NCI-H187 treated with DMSO at 0.1 percent for 48 hours (cell line): ENCODE results near the gene PARP14.
"Not testable (repeated sequence)": the region's sequence is repeated elsewhere in the genome, so short reads cannot be mapped to it uniquely, and the experiment has no call there.

ENCODE experiments used
- DNase-seq: peaks from one replicate; lab custom pipeline; 2025; lab: John Stamatoyannopoulos, UW

PARP14 gene, protein sequence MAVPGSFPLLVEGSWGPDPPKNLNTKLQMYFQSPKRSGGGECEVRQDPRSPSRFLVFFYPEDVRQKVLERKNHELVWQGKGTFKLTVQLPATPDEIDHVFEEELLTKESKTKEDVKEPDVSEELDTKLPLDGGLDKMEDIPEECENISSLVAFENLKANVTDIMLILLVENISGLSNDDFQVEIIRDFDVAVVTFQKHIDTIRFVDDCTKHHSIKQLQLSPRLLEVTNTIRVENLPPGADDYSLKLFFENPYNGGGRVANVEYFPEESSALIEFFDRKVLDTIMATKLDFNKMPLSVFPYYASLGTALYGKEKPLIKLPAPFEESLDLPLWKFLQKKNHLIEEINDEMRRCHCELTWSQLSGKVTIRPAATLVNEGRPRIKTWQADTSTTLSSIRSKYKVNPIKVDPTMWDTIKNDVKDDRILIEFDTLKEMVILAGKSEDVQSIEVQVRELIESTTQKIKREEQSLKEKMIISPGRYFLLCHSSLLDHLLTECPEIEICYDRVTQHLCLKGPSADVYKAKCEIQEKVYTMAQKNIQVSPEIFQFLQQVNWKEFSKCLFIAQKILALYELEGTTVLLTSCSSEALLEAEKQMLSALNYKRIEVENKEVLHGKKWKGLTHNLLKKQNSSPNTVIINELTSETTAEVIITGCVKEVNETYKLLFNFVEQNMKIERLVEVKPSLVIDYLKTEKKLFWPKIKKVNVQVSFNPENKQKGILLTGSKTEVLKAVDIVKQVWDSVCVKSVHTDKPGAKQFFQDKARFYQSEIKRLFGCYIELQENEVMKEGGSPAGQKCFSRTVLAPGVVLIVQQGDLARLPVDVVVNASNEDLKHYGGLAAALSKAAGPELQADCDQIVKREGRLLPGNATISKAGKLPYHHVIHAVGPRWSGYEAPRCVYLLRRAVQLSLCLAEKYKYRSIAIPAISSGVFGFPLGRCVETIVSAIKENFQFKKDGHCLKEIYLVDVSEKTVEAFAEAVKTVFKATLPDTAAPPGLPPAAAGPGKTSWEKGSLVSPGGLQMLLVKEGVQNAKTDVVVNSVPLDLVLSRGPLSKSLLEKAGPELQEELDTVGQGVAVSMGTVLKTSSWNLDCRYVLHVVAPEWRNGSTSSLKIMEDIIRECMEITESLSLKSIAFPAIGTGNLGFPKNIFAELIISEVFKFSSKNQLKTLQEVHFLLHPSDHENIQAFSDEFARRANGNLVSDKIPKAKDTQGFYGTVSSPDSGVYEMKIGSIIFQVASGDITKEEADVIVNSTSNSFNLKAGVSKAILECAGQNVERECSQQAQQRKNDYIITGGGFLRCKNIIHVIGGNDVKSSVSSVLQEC (N-terminal part only)

DNA sequence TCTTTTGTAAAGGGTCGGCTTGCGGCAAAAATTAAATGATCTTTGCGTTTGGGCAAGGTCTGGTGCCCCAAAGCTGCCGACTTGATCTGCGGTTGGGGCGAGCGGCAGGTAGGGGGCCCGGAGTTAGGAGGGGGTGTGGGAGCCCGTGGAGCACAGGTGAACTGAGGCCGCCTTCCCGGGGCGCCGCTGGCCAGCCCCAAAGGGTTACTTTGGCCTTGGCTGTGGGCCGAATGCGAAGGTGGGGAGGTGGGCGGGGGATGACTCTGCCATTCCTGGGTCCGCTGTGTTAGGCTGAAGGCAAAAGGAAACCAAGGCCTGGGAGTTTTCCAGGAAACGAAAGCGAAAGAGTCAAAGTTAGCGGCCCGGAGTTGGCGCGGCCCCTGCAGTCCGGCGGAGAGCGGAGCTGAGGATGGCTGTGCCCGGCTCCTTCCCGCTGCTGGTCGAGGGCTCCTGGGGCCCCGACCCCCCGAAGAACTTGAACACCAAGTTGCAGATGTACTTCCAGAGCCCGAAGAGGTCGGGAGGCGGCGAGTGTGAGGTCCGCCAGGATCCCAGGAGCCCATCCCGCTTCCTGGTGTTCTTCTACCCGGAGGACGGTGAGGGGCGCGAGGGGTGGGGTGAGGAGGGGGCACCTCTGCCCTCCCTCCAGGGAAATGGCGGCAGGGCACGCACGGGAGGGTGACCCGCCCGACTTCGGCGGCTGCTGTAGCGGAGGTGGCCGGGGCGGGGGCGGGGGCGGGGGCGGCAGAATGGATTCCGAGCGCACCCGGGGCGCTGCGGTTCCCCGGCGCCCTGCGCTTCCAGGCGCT lies at the start of gene PARP14:
Gene PARP14, plus strand, starts transcription at position 365 of the 809 bp plus-strand sequence. Its CDS starts 45 bp downstream, at position 410.
- DNase-seq = no peak

- no peak for DNase-seq
Measured at GRCh38 chr3:122635789-122636188, 44.9 kb upstream of the PARP14 start.

GRCh38 chr3:122636697-122637096 lies 43.9 kb upstream of the PARP14 start:
- no peak for DNase-seq

DNA sequence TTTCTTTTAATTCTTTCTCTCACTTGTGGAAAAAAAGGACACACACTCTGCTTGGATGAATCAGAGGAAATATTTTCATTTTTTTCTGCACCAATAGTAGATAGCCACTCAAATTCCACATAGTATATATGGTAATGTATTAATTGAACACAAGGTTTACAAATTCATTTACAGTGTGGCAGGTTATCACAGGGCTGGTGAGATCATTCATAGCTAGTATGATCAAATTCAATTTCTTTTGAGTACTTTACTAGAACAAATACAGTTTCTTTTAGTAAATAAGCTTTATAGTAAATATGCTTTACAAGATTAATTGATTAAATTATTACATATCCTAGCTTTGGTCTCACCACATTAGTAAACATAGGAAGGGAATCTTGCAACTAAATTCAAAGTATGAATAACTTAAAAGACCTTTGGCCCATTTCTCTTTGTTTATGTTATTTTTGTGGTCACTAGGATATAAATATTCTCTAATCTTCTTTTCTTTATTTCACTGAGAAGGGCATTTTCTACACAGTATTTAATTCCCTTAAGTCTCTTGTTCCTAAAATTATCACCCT lies 40.1 kb upstream of the PARP14 start:
- no peak for DNase-seq

- DNase-seq = no peak
Measured at GRCh38 chr3:122642935-122643334, 37.7 kb upstream of the PARP14 start.

GRCh38 chr3:122646146-122646988 lies 34.3 kb upstream of the PARP14 start:
- DNase-seq = no peak

DNA sequence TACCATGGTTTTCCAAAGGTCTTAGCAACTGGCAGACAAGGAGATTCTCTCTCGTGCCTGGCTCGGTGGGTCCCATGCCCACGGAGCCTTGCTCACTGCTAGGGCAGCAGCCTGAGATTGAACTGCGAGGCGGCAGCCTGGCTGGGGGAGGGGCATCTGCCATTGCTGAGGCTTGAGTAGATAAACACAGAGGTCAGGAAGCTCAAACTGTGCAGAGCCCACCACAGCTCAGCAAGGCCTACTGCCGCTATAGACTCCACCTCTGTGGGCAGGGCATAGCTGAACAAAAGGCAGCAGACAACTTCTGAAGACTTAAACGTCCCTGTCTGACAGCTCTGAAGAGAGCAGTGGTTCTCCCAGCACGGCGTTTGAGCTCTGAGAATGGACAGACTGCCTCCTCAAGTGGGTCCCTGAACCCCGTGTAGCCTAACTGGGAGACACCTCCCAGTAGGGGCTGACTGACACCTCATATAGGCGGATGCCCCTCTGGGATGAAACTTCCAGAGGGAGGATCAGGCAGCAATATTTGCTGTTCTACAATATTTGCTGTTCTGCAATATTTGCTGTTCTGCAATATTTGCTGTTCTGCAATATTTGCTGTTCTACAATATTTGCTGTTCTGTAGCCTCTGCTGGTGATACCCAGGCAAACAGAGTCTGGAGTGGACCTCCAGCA lies 29.3 kb upstream of the PARP14 start:
- not testable (repeated sequence) for DNase-seq

GRCh38 chr3:122651962-122652361 lies 28.7 kb upstream of the PARP14 start:
- not testable (repeated sequence) for DNase-seq

GRCh38 chr3:122658336-122658735 lies 22.3 kb upstream of the PARP14 start:
- not testable (repeated sequence) for DNase-seq

GRCh38 chr3:122660297-122660974 lies 20.2 kb upstream of the PARP14 start:
- no peak for DNase-seq

DNA sequence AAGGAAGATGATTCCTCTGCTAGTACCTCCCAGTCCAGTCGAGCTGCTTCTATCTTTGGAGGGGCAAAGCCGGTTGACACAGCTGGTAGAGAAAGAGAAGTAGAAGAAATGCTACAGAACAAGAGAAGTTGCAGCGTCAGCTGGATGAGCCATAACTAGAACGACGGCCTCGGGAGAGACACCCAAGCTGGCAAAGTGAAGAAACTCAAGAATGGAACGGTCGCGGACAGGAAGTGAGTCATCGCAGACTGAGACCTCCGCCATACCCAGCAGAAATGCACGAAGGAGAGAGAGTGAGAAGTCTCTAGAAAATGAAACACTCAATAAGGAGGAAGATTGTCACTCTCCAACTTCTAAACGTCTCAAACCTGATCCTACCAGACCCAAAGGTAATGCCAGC lies 19.0 kb upstream of the PARP14 start:
- no peak for DNase-seq

DNA sequence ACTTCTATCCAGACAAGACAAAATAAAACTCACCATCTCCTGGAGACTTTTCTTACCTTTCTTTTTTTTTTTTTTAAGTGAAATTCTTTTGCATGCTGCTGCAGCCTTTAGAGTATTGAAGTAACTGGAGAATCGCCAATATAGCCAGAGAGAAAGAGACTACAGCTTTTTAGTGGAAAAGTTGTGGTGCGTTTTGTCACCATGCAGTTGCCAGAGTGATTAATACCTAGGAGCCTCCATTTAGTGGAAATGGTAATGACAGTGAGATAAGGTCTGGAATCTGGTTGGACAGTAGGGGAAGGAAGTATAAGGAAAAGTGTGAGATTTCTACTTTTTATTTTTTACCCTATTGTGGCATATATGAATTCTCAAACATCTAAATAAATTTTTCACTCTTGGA lies 18.1 kb upstream of the PARP14 start:
- no peak for DNase-seq

- DNase-seq = no peak
Measured at GRCh38 chr3:122665226-122665786, 15.3 kb upstream of the PARP14 start.

GRCh38 chr3:122665881-122666280 lies 14.8 kb upstream of the PARP14 start:
- DNase-seq = no peak

- no peak for DNase-seq
Measured at GRCh38 chr3:122668930-122669730, 11.5 kb upstream of the PARP14 start.

- DNase-seq = no peak
Measured at GRCh38 chr3:122671553-122671952, 9.1 kb upstream of the PARP14 start.

- DNase-seq = no peak
Measured at GRCh38 chr3:122674339-122674738, 6.3 kb upstream of the PARP14 start.

DNA sequence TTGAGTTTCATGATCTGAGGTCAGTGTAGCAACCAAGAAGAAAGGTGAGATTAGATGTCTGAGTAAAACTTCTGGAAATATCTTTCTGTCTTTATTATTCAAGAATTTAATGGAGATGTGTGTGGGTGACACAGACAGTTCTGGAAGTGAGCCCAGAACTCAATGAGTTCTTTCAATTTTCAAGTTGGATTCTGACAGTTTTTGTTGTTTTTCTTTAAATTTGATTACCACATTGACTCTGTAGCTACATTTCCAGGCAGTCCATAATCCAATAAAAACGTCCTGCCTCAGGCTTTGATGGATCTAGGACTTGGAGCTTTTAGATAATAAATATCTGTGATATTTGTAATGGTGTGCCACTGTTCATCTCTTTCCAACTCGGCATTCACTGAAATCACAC lies 3.9 kb upstream of the PARP14 start:
- DNase-seq = no peak
